IPS-NIHi11 (cell line): ENCODE measurements around the gene KMO.

Experiments
- DNase-seq: peaks from one replicate; pipeline ENCODE4 v3.0.0; 2012; ENCODE audit warnings: mixed read lengths, low spot score

KMO gene

DNA sequence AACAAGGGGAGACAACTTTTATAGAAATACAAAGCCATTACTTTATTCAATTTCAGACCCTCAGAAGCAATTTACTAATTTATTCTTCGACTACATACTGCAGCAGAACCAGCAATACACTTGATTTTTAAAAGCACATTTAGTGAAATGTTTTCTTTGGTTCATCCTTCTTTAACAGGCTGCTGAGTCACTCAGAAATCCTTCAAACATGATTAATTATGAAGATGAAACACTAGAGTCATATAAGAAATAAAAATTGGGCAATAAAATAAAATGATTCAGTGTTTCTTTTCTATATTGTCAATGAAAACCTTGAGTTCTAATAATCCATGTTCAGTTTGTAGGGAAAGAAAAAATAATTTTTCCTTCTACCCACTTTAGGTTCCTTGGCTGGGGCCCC lies 61.0 kb downstream of the KMO start:
- DNase-seq = no peak

DNA sequence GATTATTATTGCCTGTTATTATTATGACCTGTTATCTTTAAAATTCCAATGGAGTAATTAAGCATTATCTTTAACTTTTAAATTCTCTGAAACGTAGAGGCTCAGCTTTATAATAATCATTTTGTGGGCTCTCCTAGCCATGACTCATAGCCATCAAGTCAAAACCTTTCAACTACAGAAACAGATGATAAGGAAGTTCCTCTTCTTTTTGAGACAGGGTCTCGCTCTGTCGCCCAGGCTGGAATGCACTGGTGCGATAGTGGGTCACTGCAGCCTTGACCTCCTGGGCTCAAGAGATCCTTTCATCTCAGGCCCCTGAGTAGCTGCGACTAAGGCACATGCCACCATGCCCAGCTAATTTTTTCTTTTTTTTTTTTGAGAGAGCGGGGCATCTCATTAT lies 64.5 kb downstream of the KMO start:
- no peak for DNase-seq

DNA sequence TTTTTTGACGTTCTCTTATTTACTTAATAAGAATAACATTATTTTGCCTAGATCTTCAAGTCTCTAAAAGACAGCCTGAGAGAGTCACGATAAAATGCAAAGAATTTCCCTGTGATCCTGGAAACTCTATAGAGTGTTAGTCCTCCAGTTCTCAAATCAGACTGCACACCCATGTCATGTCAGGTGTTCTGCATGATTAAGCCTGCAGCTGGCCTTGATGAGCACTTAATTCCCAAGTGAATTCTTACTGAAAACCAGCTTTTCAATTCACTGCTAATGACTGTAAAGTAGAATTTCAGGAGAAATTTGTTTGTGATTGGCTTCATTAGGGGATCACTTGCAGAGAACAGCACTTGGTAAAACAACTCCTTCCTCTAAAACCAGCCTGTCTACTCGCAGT lies 66.1 kb downstream of the KMO start:
- DNase-seq = no peak

DNA sequence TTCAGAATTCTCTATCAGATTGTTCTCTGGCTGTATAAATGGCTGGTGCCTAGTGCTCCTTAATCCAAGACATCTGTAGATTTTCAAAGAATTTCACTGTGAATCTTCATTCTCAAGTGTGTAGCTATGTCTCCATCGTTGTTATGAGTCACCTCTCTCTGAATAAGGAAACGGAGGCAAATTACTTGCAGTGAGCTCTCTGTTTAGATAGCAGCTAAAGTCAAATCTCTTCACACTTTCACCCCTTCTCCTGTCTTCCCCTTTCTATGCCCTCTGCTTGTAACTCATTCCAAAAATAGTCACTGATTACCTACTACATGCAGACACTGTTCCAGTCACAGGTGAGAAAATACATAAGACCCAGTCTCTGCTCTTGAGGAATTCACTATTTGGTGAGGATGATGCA lies 68.3 kb downstream of the KMO start:
- no peak for DNase-seq

DNA sequence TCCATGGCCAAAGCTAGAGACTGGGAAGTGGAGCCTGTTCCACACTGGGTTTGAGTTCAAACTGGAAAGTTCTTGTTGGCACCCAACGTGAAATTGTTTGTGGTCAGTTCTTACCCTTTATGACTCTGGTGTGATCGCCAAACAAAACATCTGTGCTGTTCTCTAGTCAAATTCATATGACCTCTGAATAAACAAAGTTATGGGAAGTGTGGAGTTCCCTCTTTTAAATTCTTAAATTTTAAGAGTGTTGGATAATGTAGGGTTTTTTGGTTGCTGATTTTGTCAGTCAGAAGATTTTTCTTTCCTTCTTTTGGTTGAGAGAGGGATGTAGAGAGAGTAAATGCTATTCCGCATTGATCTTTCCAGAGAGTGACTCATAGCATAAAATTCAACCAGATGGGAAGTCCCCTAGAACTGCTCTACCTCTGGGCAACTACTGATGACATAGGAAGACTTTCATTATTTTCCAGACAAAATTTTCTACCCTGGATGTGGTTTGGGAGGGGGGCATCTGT lies 71.6 kb downstream of the KMO start:
- DNase-seq = no peak

DNA sequence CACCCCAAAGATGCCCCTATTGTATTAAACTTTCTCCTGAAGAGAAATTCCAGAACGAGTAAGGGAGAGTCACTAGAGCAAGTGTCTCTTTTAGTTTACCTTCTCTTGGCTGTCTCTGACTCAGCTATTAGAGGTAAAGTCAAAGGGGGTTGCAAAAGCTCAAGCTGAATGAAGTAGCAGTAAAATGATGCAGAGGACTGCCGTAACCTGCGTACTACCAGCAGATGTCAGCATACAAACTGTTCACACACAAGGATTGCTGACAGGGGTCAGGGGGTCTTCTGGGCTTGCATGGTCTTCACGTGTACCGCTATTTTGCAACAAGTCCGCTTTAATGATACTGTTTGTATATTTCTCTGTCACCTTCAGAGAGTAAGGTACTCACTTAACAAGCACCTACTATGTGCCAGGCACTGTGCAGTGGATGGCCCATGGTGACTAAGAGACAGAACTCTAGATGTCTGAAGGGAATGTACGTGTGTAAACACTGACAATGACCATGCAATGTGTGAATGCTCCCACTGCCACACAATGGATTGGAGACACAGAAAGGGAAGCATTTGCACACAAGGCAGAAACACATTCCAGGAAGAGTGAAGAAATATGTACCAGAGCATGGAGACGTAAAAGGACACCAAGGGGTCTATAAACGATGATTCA lies 73.1 kb downstream of the KMO start:
- DNase-seq = peak; percentile 39

DNA sequence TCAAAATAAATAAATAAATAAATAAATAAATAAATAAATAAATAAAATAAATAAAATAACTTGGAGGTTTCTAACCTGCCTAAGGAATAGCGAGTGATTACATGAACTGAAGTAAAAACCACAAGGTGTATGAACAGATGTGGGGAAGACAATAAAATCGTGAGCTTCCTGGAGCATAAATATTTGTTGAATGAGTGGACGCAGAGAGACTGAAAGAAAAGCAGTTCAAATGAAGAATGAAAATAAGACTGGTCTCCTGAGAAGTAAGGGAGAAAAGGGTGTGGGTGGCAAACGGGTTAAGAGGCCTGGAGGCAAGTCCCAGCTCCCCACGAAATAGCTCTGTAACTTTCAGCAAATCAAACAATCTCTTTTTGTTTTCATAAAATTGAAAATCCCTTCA lies 74.4 kb downstream of the KMO start:
- DNase-seq = no peak

DNA sequence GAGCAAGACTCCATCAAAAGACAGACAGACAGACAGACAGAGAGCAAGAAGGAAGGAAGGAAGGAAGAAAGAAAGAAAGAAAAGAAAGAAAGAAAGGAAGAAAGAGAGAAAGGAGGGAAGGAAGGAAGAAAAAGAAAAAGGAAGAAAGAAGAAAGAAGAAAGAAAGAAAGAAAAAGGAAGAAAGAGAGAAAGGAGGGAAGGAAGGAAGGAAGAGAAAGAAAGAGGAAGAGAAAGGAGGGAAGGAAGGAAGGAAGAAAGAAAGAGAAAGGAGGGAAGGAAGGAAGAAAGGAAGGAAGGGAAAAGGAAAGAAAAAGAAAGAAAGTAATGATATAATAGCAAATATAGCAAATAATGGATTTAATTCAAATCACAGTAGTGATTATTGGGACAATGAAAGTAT lies 75.3 kb downstream of the KMO start:
- no peak for DNase-seq

- no peak for DNase-seq
Measured at GRCh38 chr1:241608379-241609033, 76.3 kb downstream of the KMO start.

- DNase-seq = no peak
Measured at GRCh38 chr1:241610056-241610815, 78.1 kb downstream of the KMO start.

- peak; percentile 33 for DNase-seq
Measured at GRCh38 chr1:241611063-241611462, 78.9 kb downstream of the KMO start.

- no peak for DNase-seq
Measured at GRCh38 chr1:241611736-241612135, 79.6 kb downstream of the KMO start.

- DNase-seq = no peak
Measured at GRCh38 chr1:241612533-241613477, 80.6 kb downstream of the KMO start.

GRCh38 chr1:241614144-241614543 lies 82.0 kb downstream of the KMO start:
- no peak for DNase-seq

- DNase-seq = no peak
Measured at GRCh38 chr1:241614572-241614971, 82.4 kb downstream of the KMO start.

GRCh38 chr1:241615043-241615974 lies 83.1 kb downstream of the KMO start:
- DNase-seq = no peak

- DNase-seq = no peak
Measured at GRCh38 chr1:241617426-241617825, 85.2 kb downstream of the KMO start.

- no peak for DNase-seq
Measured at GRCh38 chr1:241622669-241623068, 90.5 kb downstream of the KMO start.

DNA sequence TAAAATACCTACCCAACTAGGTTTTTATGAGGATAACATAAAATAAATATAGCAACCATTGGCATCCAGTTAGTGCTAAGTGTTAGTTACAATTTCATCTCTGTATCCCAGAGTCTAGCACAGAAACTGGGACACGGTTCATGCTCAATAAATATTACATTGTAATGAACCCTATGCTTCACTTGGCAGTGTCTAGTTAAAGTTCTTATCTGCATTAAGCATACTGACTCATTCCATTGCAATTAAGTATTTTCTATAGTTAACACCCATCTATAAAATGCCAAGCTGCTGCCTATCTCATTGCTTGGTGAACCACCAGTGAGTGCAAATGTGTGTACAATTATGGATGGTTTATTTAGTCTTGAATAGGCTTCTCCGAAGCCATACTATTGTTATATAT lies 92.8 kb downstream of the KMO start:
- no peak for DNase-seq

DNA sequence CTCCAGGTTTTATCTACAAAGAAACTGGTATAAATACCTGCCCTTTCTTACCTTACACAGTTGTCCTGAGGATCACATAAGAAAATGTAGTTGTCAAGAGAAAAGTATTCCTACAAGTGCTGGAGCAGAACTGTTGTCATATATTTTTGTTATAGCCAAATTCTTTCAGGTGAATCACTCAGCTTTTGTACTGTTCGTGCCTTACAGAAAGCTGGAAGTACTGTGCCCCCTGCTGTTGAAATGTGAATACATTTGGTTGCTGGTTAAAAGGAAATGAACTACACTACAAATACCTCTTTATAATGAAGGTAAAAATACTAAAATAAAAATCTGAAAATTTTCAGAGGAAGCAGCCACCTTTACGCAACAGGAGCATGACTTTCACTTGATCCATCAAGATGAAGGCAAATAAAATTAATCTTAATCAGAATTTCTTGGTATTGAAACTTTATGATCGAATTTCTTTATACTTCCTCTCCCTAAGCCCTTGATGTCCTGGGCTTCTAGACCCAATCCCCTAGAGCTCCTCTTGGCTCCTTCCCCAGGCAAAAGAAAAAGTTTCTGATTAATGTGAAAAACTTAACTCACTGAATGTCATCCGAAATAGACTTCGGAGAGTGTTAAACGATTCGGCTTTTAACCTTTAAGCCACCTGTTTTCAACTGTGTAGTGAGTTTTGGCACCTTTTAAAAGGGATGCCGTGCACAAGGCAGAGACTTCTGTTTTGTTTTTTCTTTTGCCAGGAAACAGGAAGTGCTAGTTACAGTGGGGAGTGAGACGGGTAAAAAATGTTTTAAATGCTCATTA lies 95.5 kb downstream of the KMO start:
- peak; percentile 26 for DNase-seq
